OCI-LY3 (cell line): Measurements from ENCODE around the gene UST.

Experiments
- H2AFZ ChIP-seq: fragments of 200-600, 300-600 bp; shearing (Covaris generic); 2 replicates; pipeline ENCODE4 v1.6.0; 2014; ENCODE audit warnings: antibody characterized with exemption, low read depth, low read length
- H3K27ac ChIP-seq: fragments of 200-600, 300-600 bp; sonication (generic); 2 replicates; pipeline ENCODE4 v1.5.1; 2014; ENCODE audit warnings: mild to moderate bottlenecking, low read length, moderate library complexity, mixed read lengths
- H3K27me3 ChIP-seq: fragments of 200-600, 300-600 bp; sonication (generic); 2 replicates; pipeline ENCODE4 v1.6.1; 2014; ENCODE audit warnings: low read depth, low read length, mixed read lengths
- H3K36me3 ChIP-seq: fragments of 200-600, 300-600 bp; sonication (generic); replicated peaks from 2 replicates; pipeline ENCODE3; 2014; ENCODE audit warnings: low read depth, low read length, mixed read lengths
- H3K4me1 ChIP-seq: fragments of 300-600, 200-600 bp; sonication (generic); 2 replicates; pipeline ENCODE4 v1.6.1; 2014; ENCODE audit warnings: low read length, mixed read lengths
- H3K4me2 ChIP-seq: fragments of 200-600, 300-600 bp; sonication (generic); 2 replicates; pipeline ENCODE4 v1.6.1; 2014; ENCODE audit warnings: low read length, mixed read lengths
- H3K4me3 ChIP-seq: fragments of 300-600, 200-600 bp; sonication (generic); 2 replicates; pipeline ENCODE4 v1.5.1; 2014; ENCODE audit warnings: antibody characterized with exemption, mild to moderate bottlenecking, low read length, moderate library complexity
- H3K79me2 ChIP-seq: fragments of 300-600, 200-600 bp; shearing (Covaris generic); 2 replicates; pipeline ENCODE4 v1.6.1; 2014; ENCODE audit warnings: mild to moderate bottlenecking, low read length, mixed read lengths
- H3K9ac ChIP-seq: fragments of 300-600, 200-600 bp; shearing (Covaris generic); 2 replicates; pipeline ENCODE4 v1.6.0; 2014; ENCODE audit warnings: mild to moderate bottlenecking, low read length, moderate library complexity
- H3K9me3 ChIP-seq: fragments of 200-600, 300-600 bp; shearing (Covaris generic); 2 replicates; pipeline ENCODE4 v1.6.1; 2014; ENCODE audit warnings: low read length, mixed read lengths; ENCODE audit not compliant: insufficient read depth
- H4K20me1 ChIP-seq: fragments of 200-600, 300-600 bp; sonication (generic); 2 replicates; pipeline ENCODE4 v1.6.1; 2016; ENCODE audit warnings: low read length, mixed read lengths; ENCODE audit not compliant: insufficient read depth
- CTCF ChIP-seq: fragments of 200-600, 300-600 bp; sonication (generic); IDR thresholded peaks from 2 replicates; pipeline ENCODE4 v1.5.1; 2014; ENCODE audit warnings: antibody characterized with exemption, low read length, low read depth
- EZH2phosphoT487 ChIP-seq: fragments of 200-600 bp; shearing (Covaris generic); IDR thresholded peaks from 2 replicates; pipeline ENCODE4 v1.6.1; 2018; ENCODE audit warnings: antibody characterized with exemption, mixed run types, low read depth

UST gene

GRCh38 chr6:148932208-148932607 lies 185.4 kb downstream of the UST start:
- no peak overlapping the region for H3K4me2 ChIP-seq
- TF ChIP-seq EZH2phosphoT487, result no peak
- TF ChIP-seq CTCF, result no peak

GRCh38 chr6:148932731-148933130 lies 185.9 kb downstream of the UST start:
- Histone ChIP-seq H3K4me1 (no peaks in the 10 kb centered on the region), H3K9me3 (no peaks in the 10 kb centered on the region), H3K4me2 (no peak overlapping the region), H3K36me3 (no peaks in the 10 kb centered on the region), H2AFZ (no peak overlapping the region), H3K27me3 (no peaks in the 10 kb centered on the region), H4K20me1 (no peaks in the 10 kb centered on the region), H3K79me2 (no peaks in the 10 kb centered on the region), H3K27ac (no peak overlapping the region), H3K4me3 (no peak overlapping the region), H3K9ac (no peak overlapping the region)
- no peak for TF ChIP-seq EZH2phosphoT487
- no peak for TF ChIP-seq CTCF

More at GRCh38 chr6:148932208-148932607, 185.4 kb downstream of the UST start:
- no peaks in the 10 kb centered on the region for H4K20me1 ChIP-seq
- no peak overlapping the region for H3K4me3 ChIP-seq
- H3K79me2 ChIP-seq, result no peaks in the 10 kb centered on the region
- H3K36me3 ChIP-seq, result no peaks in the 10 kb centered on the region
- no peak overlapping the region for H3K9ac ChIP-seq
- H3K9me3 ChIP-seq, result no peaks in the 10 kb centered on the region
- H2AFZ ChIP-seq, result no peak overlapping the region
- H3K4me1 ChIP-seq, result no peaks in the 10 kb centered on the region
- no peak overlapping the region for H3K27ac ChIP-seq
- no peaks in the 10 kb centered on the region for H3K27me3 ChIP-seq

GRCh38 chr6:148934539-148934938 lies 187.7 kb downstream of the UST start:
- no peaks in the 10 kb centered on the region for H3K27me3 ChIP-seq
- H3K9me3 ChIP-seq, result no peaks in the 10 kb centered on the region
- no peaks in the 10 kb centered on the region for H3K4me1 ChIP-seq
- TF ChIP-seq EZH2phosphoT487 (no peak), CTCF (no peak)
- no peaks in the 10 kb centered on the region for H4K20me1 ChIP-seq
- H3K36me3 ChIP-seq, result no peaks in the 10 kb centered on the region
- H2AFZ ChIP-seq, result no peak overlapping the region
- H3K4me3 ChIP-seq, result no peak overlapping the region
- no peak overlapping the region for H3K9ac ChIP-seq
- no peaks in the 10 kb centered on the region for H3K79me2 ChIP-seq
- no peak overlapping the region for H3K4me2 ChIP-seq
- H3K27ac ChIP-seq, result no peak overlapping the region

GRCh38 chr6:148934961-148935360 lies 188.1 kb downstream of the UST start:
- TF ChIP-seq EZH2phosphoT487 (no peak), CTCF (no peak)
- no peaks in the 10 kb centered on the region for H4K20me1 ChIP-seq
- H3K4me1 ChIP-seq, result no peaks in the 10 kb centered on the region
- H3K79me2 ChIP-seq, result no peaks in the 10 kb centered on the region
- H3K4me2 ChIP-seq, result no peak overlapping the region
- H3K4me3 ChIP-seq, result no peak overlapping the region
- H3K9me3 ChIP-seq, result no peaks in the 10 kb centered on the region
- H3K9ac ChIP-seq, result no peak overlapping the region
- H3K27ac ChIP-seq, result no peak overlapping the region
- no peak overlapping the region for H2AFZ ChIP-seq
- H3K36me3 ChIP-seq, result no peaks in the 10 kb centered on the region
- H3K27me3 ChIP-seq, result no peaks in the 10 kb centered on the region
